Spinal cord (tissue), 10 donors: ENCODE measurements around the gene GUCY1A2. TPM values are rescaled to one million over a fixed set of nuclear protein-coding genes. Genes with fewer than 3 reads are reported as not detected.

Source experiments
- DNase-seq, 6 donors: peaks; one replicate each; pipeline versions ENCODE4 v3.0.0 to v3.0.0-alpha.2; 2013 to 2015; ENCODE audit warnings: low spot score in 6 of 6, low read depth in 4 of 6
- H3K27ac ChIP-seq: one replicate; pipeline ENCODE4 v1.5.1; 2013; ENCODE audit warnings: low read depth, low read length, control low read depth
- H3K27me3 ChIP-seq: one replicate; pipeline ENCODE4 v1.6.1; 2013; ENCODE audit warnings: low read length; ENCODE audit not compliant: control insufficient read depth, insufficient read depth
- H3K36me3 ChIP-seq: one replicate; pipeline ENCODE4 v1.6.1; 2013; ENCODE audit warnings: low read length; ENCODE audit not compliant: control insufficient read depth, insufficient read depth
- H3K4me1 ChIP-seq: one replicate; pipeline ENCODE4 v1.6.1; 2013; ENCODE audit warnings: low read length; ENCODE audit not compliant: control insufficient read depth, insufficient read depth
- H3K4me3 ChIP-seq: one replicate; pipeline ENCODE4 v1.5.1; 2013; ENCODE audit warnings: low read depth, low read length, control low read depth
- H3K9me3 ChIP-seq: one replicate; pipeline ENCODE4 v1.6.1; 2013; ENCODE audit warnings: low read length; ENCODE audit not compliant: control insufficient read depth, insufficient read depth
- WGBS: methylation state at CpG from one replicate; pipeline ENCODE4 v1.1.5; 2013; ENCODE audit warnings: missing lambda C conversion rate; ENCODE audit not compliant: insufficient coverage; 5-methylcytosine and 5-hydroxymethylcytosine counted together
- polyA plus RNA-seq, 2 donors: library from polyadenylated mRNA; unstranded; fragments of 120-200 nt; gene quantifications; one replicate each; pipeline ENCODE4 v1.2.1, GENCODE V29; 2013; ENCODE audit not compliant: insufficient read length in 2 of 2
- total RNA-seq, 2 donors: library from RNA; depleted of rRNA in 1 of 2; stranded (reverse); fragments of 120-200 nt in 1 of 2; fragments of >200 nt in 1 of 2; gene quantifications; one replicate each; pipeline versions ENCODE4 v1.2.3 to v1.2.4, GENCODE V29; 2013 to 2014
- donor health status: healthy.

The GUCY1A2 gene
- total and polyA plus RNA-seq, 4 donors: 10.8 to 79.5 (median 25.7) TPM

- H3K4me3 ChIP-seq: no peak overlapping the region
- H3K4me1 ChIP-seq: no peaks in the 10 kb centered on the region
- DNase-seq: no peak
- no peaks in the 10 kb centered on the region for H3K27me3 ChIP-seq
- H3K27ac ChIP-seq: no peak overlapping the region
- H3K36me3 ChIP-seq: no peaks in the 10 kb centered on the region
- H3K9me3 ChIP-seq: no peaks in the 10 kb centered on the region
- 100% methylated on average over 1 of the region's 6 CpGs for WGBS
Observed at GRCh38 chr11:106627694-106628093, 390.6 kb downstream of the GUCY1A2 start.

GRCh38 chr11:106625566-106625965 lies 392.7 kb downstream of the GUCY1A2 start:
- no peak for DNase-seq
- no peaks in the 10 kb centered on the region for H3K4me1 ChIP-seq
- no peaks in the 10 kb centered on the region for H3K9me3 ChIP-seq
- H3K27ac ChIP-seq: no peak overlapping the region
- H3K36me3 ChIP-seq: no peaks in the 10 kb centered on the region
- H3K4me3 ChIP-seq: no peak overlapping the region
- H3K27me3 ChIP-seq: no peaks in the 10 kb centered on the region
- 93% methylated on average over 3 of the region's 3 CpGs for WGBS

- no peaks in the 10 kb centered on the region for H3K9me3 ChIP-seq
- H3K4me3 ChIP-seq: no peak overlapping the region
- no peak overlapping the region for H3K27ac ChIP-seq
- DNase-seq: no peak
- no peaks in the 10 kb centered on the region for H3K36me3 ChIP-seq
- whole genome bisulfite sequencing: no CpG with 5 or more reads among the region's 3 CpGs
- no peaks in the 10 kb centered on the region for H3K4me1 ChIP-seq
- H3K27me3 ChIP-seq: no peaks in the 10 kb centered on the region
Observed at GRCh38 chr11:106624377-106624776, 393.9 kb downstream of the GUCY1A2 start.
